Adipocyte (in vitro differentiated cells): ENCODE data around the gene YWHAE.

Experiments
- DNase-seq: peaks from one replicate; pipeline ENCODE4 v3.0.0-alpha.2; 2015; ENCODE audit warnings: low read depth
- H3K27me3 ChIP-seq: replicated peaks from 2 replicates; pipeline ENCODE4 v1.7.0; 2013; ENCODE audit warnings: mild to moderate bottlenecking, low read length, moderate library complexity; ENCODE audit not compliant: control insufficient read depth, insufficient read depth
- H3K36me3 ChIP-seq: 2 replicates; pipeline ENCODE4 v1.7.0; 2013; ENCODE audit warnings: low read length, mild to moderate bottlenecking, moderate library complexity; ENCODE audit not compliant: control insufficient read depth, insufficient read depth, severe bottlenecking
- H3K4me1 ChIP-seq: 2 replicates; pipeline ENCODE4 v1.7.0; 2013; ENCODE audit warnings: mild to moderate bottlenecking, low read length, moderate library complexity; ENCODE audit not compliant: control insufficient read depth, insufficient read depth
- H3K4me3 ChIP-seq: 2 replicates; pipeline ENCODE4 v1.7.0; 2013; ENCODE audit warnings: mild to moderate bottlenecking, low read length, moderate library complexity
- H3K9ac ChIP-seq: 2 replicates; pipeline ENCODE4 v1.7.0; 2013; ENCODE audit warnings: mild to moderate bottlenecking, low read length, moderate library complexity
- H3K9me3 ChIP-seq: 2 replicates; pipeline ENCODE4 v1.7.0; 2013; ENCODE audit warnings: mild to moderate bottlenecking, low read length, moderate library complexity; ENCODE audit not compliant: control insufficient read depth

Gene YWHAE

GRCh38 chr17:1301546-1301945, 98.5 kb downstream of the YWHAE start:
- H3K4me1 ChIP-seq, result peaks cover 13% of the 10 kb centered on the region
- H3K27me3 ChIP-seq, result peaks cover 33% of the 10 kb centered on the region

DNA sequence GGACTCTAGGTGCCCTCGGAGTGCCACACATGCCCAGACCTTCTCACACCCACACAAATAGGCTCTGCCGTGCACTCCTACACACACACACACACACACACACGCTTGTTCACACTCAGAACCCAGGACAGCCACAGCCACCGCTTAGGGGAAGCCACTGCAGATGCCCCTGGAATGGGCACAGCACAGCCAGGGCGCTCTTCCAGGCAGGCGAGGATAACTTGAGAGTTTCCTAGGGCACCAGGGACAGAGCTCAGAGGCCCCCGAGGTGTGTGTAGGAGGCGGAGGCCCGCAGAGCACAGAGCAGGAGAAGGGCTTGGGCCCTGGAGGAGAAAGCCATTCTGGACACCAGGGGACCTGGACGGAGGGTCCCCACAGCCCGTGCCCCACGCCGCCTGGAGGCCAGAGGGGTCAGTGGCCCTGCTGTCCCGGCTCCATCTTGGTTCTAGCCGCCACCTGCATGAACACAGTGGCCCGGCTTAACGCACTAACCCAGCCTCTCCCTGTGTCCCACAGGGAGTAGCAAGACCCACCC, 99.6 kb downstream of the YWHAE start:
- no peaks in the 10 kb centered on the region for H3K9me3 ChIP-seq
- no peak for DNase-seq
- peaks cover 36% of the 10 kb centered on the region for H3K27me3 ChIP-seq
- H3K4me3 ChIP-seq, result no peak overlapping the region
- no peaks in the 10 kb centered on the region for H3K36me3 ChIP-seq
- H3K4me1 ChIP-seq, result peaks cover 13% of the 10 kb centered on the region
- H3K9ac ChIP-seq, result no peak overlapping the region

More at GRCh38 chr17:1301546-1301945, 98.5 kb downstream of the YWHAE start:
- Histone ChIP-seq H3K9ac (no peak overlapping the region), H3K36me3 (no peaks in the 10 kb centered on the region), H3K9me3 (no peaks in the 10 kb centered on the region), H3K4me3 (no peak overlapping the region)
- DNase-seq, result no peak

GRCh38 chr17:1299552-1300370, 100.3 kb downstream of the YWHAE start:
- Histone ChIP-seq H3K27me3 (peaks cover 38% of the 10 kb centered on the region), H3K4me1 (peaks cover 13% of the 10 kb centered on the region), H3K9ac (no peak overlapping the region), H3K4me3 (no peak overlapping the region), H3K9me3 (no peaks in the 10 kb centered on the region), H3K36me3 (no peaks in the 10 kb centered on the region)
- DNase-seq, result no peak

DNA sequence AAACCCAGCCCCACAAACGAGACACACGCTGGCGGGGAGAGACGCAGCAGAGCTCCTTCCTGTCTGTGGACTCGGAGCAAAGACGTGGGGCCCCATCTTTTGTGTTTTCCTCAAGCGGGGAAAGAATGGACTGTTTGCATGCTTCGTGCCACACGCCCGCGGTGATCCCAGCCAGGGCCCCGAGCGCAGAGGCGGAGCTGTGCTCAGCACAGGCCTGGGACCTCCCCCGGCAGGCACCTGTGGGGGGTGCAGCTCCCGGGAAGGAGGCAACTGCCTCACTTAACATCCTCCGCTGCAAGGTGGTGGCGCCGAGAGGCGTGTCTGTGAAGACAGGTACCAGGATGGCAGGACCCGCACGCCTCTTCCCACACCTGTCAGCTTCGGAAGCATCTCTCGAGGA, 101.4 kb downstream of the YWHAE start:
- Histone ChIP-seq H3K4me3 (no peak overlapping the region), H3K9ac (peak overlapping the region; percentile 55), H3K4me1 (peaks cover 13% of the 10 kb centered on the region), H3K9me3 (no peaks in the 10 kb centered on the region), H3K27me3 (peaks cover 31% of the 10 kb centered on the region), H3K36me3 (no peaks in the 10 kb centered on the region)
- DNase-seq, result peak; percentile 38
